HUES6 (cell line): ENCODE data around the gene DGKE.

Experiments
- H3K27ac ChIP-seq: 2 replicates; pipeline ENCODE4 v1.7.0; 2013; ENCODE audit warnings: low read depth, mild to moderate bottlenecking, low read length, inconsistent platforms
- H3K27me3 ChIP-seq: 2 replicates; pipeline ENCODE4 v1.6.1; 2013; ENCODE audit warnings: low read length; ENCODE audit not compliant: control insufficient read depth, insufficient read depth
- H3K36me3 ChIP-seq: 2 replicates; pipeline ENCODE4 v1.6.1; 2013; ENCODE audit warnings: low read length; ENCODE audit not compliant: control insufficient read depth, insufficient read depth
- H3K4me1 ChIP-seq: 2 replicates; pipeline ENCODE4 v1.6.1; 2013; ENCODE audit warnings: low read length; ENCODE audit not compliant: control insufficient read depth, insufficient read depth
- H3K4me3 ChIP-seq: 2 replicates; pipeline ENCODE4 v1.5.1; 2013; ENCODE audit warnings: low read depth, low read length
- H3K9ac ChIP-seq: one replicate; pipeline ENCODE4 v1.6.1; 2013; ENCODE audit warnings: mild to moderate bottlenecking, low read length
- H3K9me3 ChIP-seq: 2 replicates; pipeline ENCODE4 v1.6.1; 2013; ENCODE audit warnings: low read depth, low read length; ENCODE audit not compliant: control insufficient read depth, insufficient read depth

The DGKE gene

DNA sequence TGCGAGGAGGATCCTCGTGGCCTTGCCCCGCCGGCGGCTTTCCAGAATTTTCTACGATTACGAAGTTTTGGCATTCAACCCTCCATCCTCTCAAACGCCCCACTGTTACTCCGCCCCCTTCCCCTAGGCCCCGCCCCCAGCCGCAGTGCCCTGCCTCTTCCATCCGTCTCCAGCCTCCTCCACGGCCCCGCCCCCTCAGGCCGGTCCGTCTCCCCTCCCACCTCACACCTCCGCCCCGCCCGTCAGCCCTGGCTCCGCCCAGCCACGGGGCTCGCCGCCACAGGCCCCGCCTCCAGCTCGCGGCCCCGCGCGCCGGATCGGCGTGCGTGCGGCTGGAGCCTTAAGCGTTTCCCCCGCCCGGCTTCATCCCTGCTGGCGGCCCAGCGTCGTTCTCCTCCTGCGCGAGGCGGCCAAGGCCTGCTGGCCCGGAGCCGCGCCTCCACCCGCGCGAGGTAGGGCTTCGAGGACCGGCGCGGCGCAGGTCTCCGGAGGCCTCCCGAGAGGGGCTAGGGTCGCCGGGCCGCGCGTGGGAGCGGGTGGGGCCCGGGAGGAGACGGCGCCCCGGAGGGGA is at the start of gene DGKE, which contains the start of gene C17orf67:
DGKE (plus strand) TSS at position 343 of the 571 bp plus-strand sequence. CDS start 645 bp downstream, outside the sequence.
C17orf67 (minus strand) TSS at position 112 of the 571 bp plus-strand sequence. CDS start 18,110 bp downstream, outside the sequence.
- Histone ChIP-seq H3K9ac (peak within 1 kb of the TSS; percentile 70), H3K4me1 (peaks cover 23% of the 10 kb centered on the region), H3K4me3 (peak within 1 kb of the TSS; percentile 68), H3K27ac (peak within 1 kb of the TSS; percentile 50; the same call in 1 of the 2 replicates), H3K36me3 (0 out of 2 replicates have a peak, but pooled peaks cover 9% of the 10 kb centered on the region), H3K27me3 (peaks cover 21% of the 10 kb centered on the region), H3K9me3 (no peaks in the 10 kb centered on the region)

DNA sequence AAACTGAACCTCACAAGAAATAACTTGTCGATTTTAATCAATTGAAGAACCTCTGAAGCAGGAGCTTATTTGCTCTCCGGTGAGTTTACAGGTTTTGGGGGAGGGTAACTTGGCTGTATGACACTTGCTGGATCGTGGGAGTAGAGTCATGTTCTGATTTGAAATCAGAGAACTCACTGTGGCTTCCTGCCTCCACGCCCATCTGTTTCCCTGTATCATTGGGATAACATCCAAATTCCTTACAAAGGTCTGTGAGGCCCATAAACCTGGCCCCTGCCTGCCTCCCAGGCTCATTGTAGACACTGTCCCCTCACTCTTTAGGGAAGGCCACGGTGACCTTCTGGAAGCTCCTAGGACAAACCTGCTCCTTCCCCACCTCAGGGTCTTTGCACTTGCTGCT is 48.5 kb upstream of the DGKE start:
- H3K9ac ChIP-seq, result no peak overlapping the region
- no peak overlapping the region for H3K4me3 ChIP-seq
- no peak overlapping the region for H3K27ac ChIP-seq
- H3K36me3 ChIP-seq, result no peaks in the 10 kb centered on the region
- peaks cover 2% of the 10 kb centered on the region for H3K4me1 ChIP-seq
- H3K27me3 ChIP-seq, result peaks cover 11% of the 10 kb centered on the region
- H3K9me3 ChIP-seq, result no peaks in the 10 kb centered on the region

DNA sequence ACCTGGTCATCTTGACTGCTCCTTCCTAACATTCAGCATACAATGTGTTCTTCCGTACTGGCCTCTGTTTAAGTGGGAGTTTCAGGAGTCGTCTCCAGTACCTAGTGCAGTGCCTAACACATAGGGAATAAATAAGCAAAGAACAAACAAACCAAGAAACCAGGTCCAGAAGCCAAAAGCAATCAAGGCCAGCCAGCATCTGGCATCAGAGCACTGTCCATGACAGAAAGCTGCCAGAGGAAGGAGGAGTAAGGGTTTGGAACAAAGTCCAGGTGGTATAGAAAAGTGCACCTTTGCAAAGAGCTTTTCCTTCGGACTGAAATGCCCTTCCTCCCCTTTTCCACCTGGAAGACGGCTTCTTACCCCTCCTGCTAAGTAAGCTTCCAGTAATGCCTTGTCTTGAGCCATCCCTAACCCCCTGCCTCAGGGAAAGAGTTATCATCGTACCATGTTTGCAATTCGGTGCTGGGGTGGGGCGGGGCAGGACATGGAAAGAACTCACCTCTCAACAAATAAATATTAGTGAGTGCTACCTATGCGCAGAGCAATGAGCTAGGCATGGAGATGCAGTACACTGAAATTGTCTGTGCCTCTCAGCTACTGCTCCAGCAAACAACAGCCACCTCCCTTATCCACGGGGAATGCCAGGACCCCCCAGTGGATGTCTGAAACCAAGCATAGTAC is 47.8 kb upstream of the DGKE start:
- H3K9me3 ChIP-seq, result no peaks in the 10 kb centered on the region
- H3K27ac ChIP-seq, result no peak overlapping the region
- H3K9ac ChIP-seq, result no peak overlapping the region
- no peaks in the 10 kb centered on the region for H3K4me1 ChIP-seq
- H3K4me3 ChIP-seq, result no peak overlapping the region
- no peaks in the 10 kb centered on the region for H3K36me3 ChIP-seq
- peaks cover 4% of the 10 kb centered on the region for H3K27me3 ChIP-seq

DNA sequence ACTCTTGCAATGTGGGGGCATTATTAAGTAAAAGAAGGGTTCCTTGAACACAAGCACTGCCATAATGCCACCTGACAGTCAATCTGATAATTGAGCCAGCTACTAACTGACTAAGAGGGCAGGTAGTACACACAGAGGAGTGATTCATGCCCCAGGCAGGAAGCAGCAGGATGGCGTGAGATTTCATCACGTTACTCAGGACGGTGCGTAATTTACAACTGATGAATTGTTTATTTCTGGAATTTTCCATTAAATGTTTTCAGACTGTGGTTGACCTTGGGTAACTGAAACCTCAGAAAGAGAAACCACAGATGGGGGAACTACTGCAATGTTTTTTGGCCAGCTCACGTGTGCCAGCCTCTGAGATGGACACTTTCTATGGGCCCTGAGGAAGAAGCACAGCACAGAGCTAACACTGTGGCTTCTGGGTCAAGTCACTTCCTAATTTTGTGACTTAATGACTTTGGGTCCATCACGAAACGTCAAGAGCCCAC is 46.9 kb upstream of the DGKE start:
- no peaks in the 10 kb centered on the region for H3K4me1 ChIP-seq
- no peak overlapping the region for H3K27ac ChIP-seq
- no peaks in the 10 kb centered on the region for H3K27me3 ChIP-seq
- H3K9me3 ChIP-seq, result no peaks in the 10 kb centered on the region
- H3K36me3 ChIP-seq, result no peaks in the 10 kb centered on the region
- no peak overlapping the region for H3K4me3 ChIP-seq
- H3K9ac ChIP-seq, result no peak overlapping the region

DNA sequence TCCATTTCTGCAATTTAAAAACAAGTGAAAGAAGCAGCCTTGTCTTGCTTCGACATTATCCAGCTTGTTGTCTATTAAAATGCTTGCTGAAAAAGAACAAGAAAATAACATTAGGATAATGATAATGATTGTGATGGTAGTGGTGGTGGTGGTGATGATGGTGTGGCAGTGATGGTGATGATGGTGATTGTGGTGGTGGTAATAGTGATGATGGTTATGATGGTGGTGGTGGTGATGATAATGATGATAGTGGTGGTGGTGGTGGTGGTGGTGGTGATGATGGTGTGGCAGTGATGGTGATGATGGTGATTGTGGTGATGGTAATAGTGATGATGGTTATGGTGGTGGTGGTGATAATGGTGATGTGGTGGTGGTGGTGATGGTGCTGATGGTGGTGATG is 41.7 kb upstream of the DGKE start:
- Histone ChIP-seq H3K4me1 (no peaks in the 10 kb centered on the region), H3K27ac (no peak overlapping the region), H3K36me3 (no peaks in the 10 kb centered on the region), H3K4me3 (no peak overlapping the region), H3K9ac (no peak overlapping the region), H3K9me3 (no peaks in the 10 kb centered on the region), H3K27me3 (no peaks in the 10 kb centered on the region)

DNA sequence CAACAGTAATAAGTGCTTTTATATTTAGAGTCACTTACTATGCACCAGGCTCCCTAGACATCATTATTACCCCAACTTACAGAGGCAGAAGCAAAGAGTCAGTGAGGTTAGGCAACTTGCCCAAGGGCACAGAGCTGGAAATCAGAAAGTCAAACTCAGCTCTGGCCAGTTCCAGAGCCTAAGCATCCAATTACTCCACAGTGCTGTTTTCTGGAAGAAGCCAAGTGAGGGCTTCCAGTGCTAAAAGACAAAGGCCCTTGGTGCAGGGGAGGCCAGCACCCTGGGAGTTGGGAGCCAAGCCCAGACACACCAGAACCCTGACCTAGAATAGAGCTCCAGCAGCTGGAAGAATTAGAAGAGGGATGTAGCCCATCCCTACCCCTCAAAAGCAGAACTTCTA is 40.4 kb upstream of the DGKE start:
- Histone ChIP-seq H3K27ac (no peak overlapping the region), H3K36me3 (no peaks in the 10 kb centered on the region), H3K4me1 (no peaks in the 10 kb centered on the region), H3K4me3 (no peak overlapping the region), H3K9ac (no peak overlapping the region), H3K27me3 (no peaks in the 10 kb centered on the region), H3K9me3 (no peaks in the 10 kb centered on the region)

DNA sequence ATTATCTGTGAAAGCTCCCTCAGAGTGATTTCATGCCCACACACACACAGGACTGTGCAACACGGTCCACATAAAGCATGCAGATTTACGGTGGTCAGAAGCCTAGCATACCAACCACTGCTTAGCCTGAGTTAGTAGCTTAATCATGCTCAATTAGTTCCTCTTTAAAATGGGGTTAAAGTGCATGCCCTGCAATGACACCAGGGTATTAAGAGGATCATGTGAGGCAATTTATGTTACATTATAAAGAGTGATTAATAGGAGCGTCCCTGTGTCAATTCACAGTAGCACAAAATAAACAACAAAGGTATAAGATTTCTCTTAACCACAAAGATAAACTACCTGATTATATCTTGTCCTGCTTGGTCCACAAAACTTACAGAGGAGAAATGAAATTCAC is 40.0 kb upstream of the DGKE start:
- no peak overlapping the region for H3K27ac ChIP-seq
- H3K4me1 ChIP-seq, result peaks cover 2% of the 10 kb centered on the region; the same call in 1 of the 2 replicates
- H3K36me3 ChIP-seq, result no peaks in the 10 kb centered on the region
- no peak overlapping the region for H3K9ac ChIP-seq
- no peaks in the 10 kb centered on the region for H3K27me3 ChIP-seq
- H3K9me3 ChIP-seq, result no peaks in the 10 kb centered on the region
- no peak overlapping the region for H3K4me3 ChIP-seq

DNA sequence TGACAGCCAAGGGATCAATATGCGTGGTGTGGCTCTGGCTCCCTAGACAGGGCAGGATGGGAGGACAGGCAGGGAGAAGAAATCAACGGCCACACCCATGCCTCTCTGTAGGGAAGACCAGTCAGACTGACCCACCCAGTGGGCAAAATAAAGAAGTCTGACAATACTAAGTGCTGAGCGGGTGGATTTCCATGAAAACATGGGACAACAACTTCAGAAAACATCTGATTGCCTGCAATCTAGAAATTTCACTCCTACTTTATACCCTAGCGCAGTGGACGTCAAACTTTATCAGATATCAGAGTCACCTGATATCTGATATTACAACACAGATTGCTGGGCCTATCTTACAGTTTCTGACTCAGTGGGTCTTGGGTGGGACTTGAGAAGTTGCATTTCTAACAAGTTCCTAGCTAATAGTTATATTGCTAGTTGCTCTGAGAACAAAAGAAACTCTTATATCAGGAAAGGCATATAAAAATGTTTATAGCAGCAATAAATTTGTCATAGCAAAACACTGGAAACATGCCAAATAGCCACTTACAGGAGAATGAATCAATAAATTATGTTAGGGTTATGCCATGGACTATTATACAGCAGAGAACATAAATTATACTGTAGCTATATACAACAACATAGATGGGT is 38.6 kb upstream of the DGKE start:
- no peak overlapping the region for H3K4me3 ChIP-seq
- H3K36me3 ChIP-seq, result no peaks in the 10 kb centered on the region
- no peak overlapping the region for H3K9ac ChIP-seq
- H3K27ac ChIP-seq, result no peak overlapping the region
- no peaks in the 10 kb centered on the region for H3K27me3 ChIP-seq
- no peaks in the 10 kb centered on the region for H3K9me3 ChIP-seq
- H3K4me1 ChIP-seq, result peaks cover 5% of the 10 kb centered on the region; the same call in 1 of the 2 replicates

DNA sequence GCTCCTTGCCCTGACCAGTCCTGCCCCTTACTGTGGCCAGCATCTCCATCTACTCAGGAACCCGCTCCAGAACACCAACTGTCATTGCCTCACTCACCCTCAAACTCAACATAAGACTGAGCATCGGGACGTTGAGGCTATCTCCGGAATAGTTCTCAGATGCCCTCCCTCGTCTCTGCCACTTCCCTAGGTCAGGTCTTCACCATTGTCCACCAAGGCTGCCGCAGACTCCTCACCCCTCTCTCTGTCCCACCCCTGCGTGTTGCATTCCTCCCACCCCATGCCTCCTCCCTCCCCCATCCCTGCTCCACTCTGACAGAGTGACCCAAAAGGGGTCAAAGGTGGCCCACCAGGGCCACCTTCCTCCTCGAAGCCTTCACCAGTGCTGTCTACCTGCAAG is 37.4 kb upstream of the DGKE start:
- no peaks in the 10 kb centered on the region for H3K9me3 ChIP-seq
- H3K27me3 ChIP-seq, result no peaks in the 10 kb centered on the region
- no peak overlapping the region for H3K9ac ChIP-seq
- H3K36me3 ChIP-seq, result no peaks in the 10 kb centered on the region
- peaks cover 5% of the 10 kb centered on the region; the same call in 1 of the 2 replicates for H3K4me1 ChIP-seq
- no peak overlapping the region for H3K27ac ChIP-seq
- no peak overlapping the region for H3K4me3 ChIP-seq

DNA sequence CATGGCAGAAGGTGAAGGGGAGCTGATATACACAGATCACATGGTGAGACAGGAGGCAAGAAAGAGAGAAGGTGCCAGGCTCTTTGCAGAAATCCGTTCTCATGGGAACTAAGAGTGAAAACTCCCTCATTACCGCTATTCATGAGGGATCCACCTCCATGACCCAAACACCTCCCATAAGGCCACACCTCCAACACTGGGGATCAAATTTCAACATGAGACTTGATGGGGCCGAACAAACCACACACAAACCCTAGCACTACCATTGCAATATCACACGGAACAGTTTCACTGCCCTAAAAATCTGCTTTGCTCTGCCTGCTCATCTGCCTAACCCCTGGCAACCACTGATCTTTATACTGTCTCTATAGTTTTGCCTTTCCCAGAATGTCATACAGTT is 35.0 kb upstream of the DGKE start:
- H3K4me1 ChIP-seq, result peaks cover 5% of the 10 kb centered on the region; the same call in 1 of the 2 replicates
- H3K9ac ChIP-seq, result no peak overlapping the region
- no peak overlapping the region; the same call in 1 of the 2 replicates for H3K4me3 ChIP-seq
- no peaks in the 10 kb centered on the region for H3K27me3 ChIP-seq
- H3K36me3 ChIP-seq, result no peaks in the 10 kb centered on the region
- H3K27ac ChIP-seq, result no peak overlapping the region
- no peaks in the 10 kb centered on the region for H3K9me3 ChIP-seq
